ENCODE data around the gene CACNA1H.

CACNA1H gene

DNA sequence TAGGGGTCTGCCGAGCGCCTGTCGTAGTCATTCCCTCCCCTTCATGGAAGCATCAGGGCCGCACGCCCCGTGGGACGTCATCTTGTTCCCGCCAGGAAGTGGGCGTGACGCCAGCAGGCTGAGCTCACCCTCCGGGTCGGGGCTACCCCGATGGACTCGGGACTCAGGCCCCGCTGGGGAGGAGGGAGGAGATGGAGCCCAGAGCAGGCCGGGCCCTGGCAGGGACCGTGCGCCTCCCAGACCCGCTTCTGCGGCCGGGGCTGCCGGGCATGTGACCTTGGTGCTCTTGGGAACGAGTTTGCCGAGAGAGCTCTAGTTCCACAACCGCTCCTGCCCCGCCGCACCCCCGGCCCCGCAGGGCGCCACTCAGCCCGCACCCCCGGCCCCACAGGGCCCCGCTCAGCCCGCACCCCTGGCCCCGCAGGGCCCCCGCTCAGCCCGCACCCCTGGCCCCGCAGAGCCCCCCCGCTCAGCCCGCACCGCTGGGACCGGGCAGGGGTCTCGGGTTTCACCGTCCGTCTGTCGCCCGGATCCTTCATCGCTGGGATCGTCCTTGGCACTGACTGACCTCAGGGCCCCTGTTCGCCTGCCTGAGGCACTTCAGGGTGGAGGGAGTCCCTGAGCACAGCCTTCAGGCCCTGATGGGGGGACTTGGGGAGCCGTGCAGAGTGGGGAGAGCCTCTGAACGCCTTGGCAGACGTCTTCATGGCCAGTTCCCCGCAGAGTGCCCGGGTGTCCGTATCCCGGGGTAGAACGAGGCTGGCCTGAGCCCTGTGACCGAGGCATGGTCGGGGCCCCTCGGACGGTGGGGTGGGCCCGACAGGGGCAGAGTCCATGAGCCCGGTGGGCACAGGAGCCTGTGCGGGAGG is 5.8 kb downstream of the CACNA1H start:
- no peak for DNase-seq (ENCODE audit: low read depth)

DNA sequence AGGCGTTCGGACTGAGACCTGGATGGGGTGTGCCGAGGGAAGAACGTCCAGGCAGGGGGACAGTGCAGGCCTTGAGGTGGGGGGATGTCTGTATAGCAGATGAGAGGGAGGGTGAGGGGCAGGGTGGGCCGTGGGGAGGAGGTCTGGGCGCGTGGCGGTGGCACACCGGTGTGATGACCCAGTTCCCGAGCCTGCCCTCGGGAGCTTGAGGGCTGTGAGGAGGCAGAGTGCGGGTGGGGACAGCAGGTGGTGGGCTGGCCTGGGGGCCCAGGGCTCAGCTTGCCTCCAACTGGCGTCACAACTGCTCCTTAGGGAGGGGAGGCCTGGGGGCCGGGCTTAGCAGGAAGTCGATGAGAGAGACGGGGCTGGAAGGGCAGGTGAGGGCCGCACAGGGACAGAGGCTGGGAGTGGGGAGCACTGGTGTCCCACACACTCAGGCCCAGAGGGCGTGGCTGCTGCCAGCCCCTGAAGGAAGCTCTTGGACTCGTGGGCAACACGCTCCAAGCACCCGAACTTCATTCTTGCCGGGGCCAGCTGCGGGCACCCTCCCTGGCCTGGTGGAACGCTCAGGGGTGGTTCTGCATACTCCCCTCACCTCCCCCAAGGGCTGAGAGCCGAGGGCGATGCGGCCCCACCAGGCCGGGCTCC is 6.5 kb downstream of the CACNA1H start:
- no peak for DNase-seq (ENCODE audit: low read depth)

DNA sequence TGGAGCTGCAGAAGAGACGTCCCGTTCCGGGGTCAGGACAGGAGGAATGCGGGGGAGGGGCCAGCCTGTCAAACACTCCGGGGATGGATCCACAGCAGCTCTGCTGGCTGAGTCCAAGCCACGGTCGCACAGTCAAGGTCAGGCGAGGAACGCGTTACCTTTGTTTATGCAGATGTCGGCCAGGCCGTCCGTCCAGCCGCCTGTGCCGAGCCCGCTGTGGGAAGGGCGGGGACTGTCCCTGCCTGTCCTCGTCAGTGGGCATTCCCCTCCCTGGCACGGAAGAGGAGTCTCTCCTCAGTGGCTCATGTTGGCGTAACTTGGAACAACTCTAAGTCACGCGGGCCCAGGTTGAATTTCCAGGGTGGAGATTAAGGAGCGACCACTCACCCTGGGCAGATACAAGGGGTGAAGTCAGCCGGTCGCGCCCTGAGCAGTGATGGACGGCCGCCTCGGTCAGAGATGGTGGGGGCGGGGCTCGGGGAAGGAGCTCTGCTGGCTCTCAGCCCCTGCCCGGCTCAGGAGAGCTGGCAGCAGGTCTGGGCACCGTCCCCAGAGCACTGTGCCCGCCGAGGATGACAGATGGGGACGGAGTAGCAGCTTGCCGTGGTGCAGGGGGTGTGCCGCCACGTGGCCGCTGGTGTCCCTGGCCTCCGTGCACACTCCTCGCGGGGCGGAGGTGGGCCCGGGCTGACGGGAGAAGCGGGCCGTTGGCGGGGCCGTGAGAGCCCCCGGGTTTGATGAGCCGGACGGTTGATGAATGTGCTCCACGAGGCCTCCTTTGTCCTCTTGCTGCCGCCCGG is 7.3 kb downstream of the CACNA1H start:
- DNase-seq (ENCODE audit: low read depth), result no peak

DNA sequence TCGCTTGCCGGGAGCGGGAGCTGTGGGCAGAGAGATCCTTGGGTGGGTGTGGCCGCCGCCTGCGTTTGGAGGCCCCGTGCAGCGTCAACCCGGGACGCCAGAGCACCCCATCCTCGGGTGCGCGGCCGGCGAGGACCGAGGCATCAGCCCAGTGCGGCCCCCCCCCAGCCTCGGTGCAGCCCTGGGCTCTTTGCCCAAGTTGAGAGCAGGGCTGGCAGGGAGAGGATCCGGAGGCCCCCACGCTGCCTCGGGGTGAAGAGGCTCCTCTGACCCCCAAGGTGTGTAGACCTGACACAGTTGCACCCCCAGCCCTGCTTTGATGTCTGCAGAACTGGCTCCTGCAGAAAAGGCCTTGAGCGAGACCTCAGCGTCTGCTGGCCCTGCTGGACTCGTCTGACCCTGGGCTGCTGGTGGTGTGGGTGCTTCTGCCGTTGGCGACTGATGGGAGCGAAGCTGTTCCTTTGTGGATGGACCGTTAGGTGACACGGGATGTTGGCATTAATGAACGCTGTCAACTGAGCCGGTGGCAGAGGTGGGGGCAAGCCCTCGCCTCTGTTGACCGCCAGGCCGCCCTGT is 8.0 kb downstream of the CACNA1H start:
- no peak for DNase-seq (ENCODE audit: low read depth)

DNA sequence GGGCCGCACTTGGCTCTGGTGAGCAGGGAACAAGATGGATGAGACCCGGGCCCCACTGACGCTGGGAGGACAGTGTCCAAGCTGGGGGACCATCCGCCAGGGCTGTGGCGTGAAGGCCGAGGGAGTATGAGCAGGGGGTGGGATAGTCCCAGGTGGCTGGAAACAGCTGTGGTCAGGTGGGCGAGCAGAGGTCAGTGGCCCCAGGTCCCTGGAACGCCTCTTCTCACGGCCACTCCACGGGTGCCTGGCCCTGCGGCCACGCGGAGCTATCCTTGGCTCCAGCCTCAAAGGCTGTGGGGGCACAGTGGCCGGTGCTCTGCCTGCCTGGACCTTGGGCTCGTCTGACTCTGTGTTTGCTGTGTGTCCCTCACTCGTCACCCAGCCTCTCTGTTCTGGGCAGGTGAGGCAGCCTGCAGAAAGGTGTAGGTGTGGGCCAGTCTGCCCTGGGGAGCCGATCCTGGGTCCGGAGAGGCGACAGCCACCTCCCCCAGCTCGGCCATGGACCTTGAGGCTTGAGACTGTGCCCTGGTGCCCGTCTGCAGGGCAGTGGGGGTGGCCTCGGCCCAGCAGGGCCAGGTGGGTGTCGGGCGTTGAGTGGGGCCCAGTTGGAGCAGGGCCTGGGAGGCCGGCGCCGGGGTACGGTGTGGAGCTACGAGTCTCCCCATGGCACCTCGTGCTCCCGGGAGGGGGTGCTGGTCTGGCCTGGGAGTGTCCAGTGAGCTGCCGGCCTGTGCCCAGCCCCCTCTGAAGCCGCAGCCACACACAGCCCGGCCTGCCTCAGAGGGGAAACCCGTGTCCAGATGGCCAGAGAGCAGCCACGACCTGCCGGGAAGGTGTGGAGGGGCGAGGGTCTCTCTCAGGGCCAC is 10.0 kb downstream of the CACNA1H start:
- DNase-seq (ENCODE audit: low read depth), result no peak

DNA sequence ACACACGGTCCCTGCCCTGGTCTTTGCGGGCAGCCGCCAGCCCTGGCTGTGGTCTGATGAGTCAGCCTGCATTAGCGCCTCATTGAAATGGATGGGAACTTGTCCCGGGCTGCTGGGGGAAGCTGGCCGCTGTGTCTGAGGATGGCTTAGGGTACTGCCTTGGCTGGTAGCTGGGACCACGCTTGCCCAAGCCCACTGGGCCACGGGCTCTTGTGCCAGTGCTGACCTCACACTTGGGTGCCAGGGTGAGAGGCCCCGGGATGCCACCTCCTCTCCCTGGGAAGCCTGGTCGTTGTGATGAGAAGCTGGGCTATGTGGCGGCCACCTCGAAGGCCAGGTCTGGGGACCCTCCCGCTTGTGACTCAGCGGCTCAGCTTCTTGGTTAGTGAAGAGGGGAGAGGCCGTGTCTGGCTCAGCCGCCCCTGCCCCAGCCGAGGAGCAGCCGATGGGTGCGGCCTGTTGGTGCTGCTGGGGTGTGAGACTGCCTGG is 10.7 kb downstream of the CACNA1H start:
- DNase-seq (ENCODE audit: low read depth), result no peak

DNA sequence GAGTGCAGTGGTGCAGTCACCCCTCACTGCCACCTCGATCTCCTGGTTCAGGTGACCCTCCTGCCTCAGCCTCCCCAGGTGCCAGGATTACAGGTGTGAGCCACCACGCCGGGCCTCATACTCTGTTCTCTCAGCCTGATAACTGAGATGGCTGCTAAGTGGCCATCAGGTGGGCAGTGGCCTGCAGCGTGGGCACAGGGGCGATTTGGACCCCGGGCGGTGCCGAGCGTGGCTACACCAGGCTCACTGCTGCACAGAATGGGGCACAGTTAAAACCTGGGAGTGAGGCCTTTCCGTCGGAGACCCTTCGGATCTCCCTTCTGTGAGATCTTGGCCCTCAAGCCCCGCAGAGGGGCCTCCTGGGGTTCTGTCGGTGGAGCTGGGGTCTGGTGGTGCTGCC is 11.5 kb downstream of the CACNA1H start:
- DNase-seq (ENCODE audit: low read depth), result no peak

DNA sequence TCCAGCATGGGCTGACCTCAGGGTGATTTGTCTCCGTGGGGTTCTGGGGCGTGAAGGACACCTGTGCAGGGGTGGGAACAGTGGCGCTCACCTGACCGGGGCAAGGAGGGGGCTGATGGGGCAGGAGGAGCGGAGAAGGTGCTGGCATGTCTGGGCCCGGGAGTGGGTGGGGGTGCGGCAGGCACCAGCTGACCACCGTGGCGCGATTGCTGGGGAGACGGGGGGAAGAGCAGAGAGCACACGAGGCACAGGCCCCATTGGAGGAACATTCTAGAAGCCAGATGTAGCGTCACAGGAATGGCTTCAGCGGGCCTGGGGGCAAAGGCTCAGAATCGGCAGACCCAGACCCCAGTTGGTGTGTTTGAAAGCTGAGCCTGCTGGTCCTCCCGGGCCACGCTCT is 12.1 kb downstream of the CACNA1H start:
- no peak for DNase-seq (ENCODE audit: low read depth)

DNA sequence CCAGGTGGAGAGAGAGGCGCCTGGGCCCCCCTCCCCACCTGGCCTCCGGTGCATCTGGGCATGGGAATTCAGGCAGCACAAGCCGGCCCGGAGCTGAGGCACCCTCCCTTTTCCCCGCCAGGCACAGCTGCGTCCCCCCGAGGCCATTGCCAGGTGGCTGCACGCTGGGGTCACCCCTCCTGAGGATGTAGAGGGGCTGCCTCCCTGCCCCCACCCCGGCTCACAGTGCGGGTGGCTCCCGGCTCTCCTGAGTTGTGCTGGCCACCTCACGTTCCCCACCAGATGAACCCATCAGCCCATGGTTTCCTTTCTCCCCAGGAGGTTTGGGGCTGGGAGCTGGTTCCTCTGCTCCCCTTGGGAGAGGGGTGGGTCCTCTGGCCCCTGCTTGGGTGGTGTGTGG is 12.6 kb downstream of the CACNA1H start:
- DNase-seq (ENCODE audit: low read depth), result no peak

DNA sequence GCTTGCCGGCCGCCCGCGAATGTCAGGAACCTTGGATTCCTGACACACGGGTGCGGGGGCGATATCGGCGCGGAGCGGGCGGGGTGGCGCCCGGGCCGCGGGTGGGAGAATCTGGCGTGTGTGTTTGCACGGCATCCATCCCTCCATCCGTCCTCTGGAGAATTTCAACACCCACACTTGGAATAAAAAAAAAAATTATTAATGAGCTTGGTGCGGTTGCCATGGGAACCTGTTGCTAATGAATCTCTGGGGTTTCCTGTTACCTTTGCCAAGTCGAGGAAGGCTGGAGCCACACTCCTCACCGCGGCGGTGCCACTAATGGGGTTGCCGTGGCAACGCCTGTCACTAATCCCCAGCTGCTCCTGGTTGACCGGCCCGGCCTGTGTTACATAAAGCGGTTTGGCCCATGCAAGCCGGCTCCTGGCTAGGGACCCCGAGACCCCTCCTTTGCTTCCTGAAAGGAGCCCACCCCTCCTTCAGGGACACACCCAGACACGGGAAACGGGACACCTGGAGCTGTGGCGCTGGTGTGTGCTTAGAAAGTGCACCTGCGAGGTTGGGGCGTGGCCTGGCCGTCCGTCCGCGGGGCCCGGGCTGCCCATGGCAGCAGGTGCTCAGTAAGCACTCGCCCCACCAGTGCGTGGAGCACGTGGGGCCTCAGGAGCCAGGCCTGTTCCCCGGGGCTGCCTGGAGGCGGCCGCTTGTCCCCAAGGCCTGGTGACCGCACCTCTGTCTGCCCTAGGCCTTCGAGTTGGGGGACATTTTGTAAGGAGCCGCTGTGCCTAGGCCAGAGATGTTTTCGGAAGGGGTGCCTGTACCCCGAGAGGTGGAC is 14.6 kb downstream of the CACNA1H start:
- DNase-seq (ENCODE audit: low read depth), result no peak

DNA sequence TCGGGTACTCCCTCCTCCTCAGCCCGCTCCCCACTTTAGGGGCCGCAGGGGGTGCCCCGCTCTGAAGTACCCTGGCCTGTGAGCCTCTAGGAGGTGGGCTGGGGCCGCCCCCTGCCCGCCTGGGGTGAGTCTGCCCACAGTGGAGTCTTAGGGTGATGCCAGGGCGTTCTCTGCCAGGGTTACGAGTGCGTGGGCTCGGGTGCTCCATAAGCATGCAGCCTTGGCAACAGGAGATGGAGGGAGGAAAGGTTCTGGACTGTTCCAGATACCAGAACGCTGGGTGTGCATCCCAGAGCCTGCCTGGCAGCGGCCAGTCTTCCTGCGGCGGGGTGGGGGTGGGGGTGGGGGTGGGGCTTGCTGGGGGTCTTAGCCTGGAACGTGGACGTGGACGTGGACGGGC is 15.9 kb downstream of the CACNA1H start:
- no peak for DNase-seq (ENCODE audit: low read depth)

DNA sequence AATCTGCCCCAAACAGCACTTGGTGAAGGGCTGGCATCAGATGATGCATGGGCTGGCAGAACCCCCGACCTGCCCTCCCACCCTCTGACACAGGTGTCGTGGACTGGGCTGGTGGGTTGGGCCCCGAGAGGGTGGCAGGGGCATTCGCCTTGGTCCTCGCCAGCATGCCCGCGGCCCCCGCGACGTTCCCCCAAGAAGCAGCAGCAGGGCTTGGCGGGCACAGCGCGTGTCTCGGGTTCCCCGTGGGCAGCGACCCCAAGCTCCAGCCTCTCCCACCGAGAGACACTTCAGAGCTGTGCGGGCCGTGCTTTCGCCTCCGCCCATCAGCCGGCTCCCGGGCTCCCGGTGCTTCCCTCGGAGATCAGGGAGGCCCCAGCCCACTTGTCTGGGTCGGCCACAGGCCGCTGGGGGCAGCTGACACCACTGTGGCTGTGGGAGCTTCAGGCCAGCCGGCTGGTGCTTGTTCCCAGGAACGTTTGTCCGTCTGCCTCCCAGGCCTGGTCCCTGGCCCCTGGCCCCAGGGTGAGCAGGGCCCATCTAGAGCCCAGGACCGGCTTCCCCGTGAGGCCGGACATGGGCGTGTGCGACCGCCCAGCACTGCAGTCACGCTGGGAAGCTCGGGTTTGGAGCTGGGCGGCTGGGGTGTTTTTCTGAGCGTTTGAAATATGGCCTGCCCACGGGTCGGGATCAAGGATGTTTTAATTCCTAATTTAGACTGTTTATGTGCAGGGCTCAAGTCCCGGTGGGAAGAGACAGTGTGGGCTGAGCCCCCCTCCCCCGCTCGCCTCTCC is 16.6 kb downstream of the CACNA1H start:
- DNase-seq (ENCODE audit: low read depth), result no peak

DNA sequence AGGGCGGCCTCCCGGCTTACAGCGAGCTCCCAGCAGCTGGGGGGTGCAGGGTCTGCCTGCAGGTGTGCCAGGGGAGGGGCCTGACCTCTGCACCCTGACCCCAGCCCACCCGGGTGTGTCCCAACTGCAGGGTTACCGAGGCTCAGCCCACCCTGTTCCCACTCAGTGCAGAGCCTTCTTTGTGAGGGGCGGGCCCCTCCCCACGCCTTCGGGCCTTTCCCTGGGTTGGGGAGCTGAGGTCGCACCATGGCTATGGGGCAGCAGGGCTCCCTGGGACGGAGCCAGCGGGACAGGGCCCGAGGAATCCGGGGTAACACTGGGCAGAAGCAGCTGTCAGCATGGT is 17.1 kb downstream of the CACNA1H start:
- no peak for DNase-seq (ENCODE audit: low read depth)

DNA sequence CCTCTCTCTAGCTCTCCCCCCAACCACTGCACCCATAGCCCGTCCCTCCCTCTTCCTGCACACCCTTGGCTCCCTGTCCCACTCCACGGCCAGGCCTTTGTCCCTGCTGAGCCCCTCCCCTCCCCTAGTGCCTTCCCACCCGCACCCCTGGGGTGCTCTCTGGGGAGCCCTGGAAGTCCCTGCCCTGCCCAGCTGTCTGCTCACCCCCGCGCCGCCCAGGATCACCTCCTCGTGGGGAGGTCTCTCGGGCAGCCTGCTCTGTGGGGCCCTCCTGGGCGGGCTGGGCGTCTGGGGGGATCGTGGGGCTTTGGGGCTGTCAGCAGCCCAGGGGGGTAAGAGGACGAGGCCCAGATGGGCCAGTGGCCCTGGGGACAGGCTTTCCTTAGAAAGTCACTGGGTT is 18.1 kb downstream of the CACNA1H start:
- DNase-seq (ENCODE audit: low read depth), result no peak

DNA sequence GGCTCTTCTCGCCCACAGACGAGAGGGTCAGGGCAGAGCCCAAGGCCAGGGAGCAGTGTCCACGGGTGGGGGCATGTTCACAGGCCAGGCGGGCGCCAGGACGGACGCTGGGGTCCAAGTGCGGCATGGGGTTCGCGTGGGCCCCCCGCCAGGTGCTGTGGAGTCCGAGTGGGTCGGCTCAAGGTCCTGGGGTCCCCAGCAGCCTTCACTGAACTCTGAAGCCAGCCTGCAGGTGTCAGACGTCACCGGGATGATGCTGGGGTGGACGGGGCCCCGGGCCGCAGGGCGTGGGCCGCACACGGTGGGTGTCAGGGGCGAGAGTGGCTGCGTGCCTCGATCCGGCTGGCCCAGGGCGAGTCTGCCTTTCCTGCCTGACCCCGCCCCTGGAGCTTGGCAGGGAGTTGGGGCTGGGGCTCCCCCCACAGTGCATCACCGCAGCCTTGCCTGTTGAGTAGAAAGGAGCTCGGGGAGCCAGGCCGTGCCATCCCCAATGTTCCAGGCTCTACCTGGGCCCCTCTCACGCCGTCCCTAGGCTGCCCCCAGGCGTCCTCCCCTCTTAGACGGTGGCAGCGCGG is 19.0 kb downstream of the CACNA1H start:
- DNase-seq (ENCODE audit: low read depth), result no peak

DNA sequence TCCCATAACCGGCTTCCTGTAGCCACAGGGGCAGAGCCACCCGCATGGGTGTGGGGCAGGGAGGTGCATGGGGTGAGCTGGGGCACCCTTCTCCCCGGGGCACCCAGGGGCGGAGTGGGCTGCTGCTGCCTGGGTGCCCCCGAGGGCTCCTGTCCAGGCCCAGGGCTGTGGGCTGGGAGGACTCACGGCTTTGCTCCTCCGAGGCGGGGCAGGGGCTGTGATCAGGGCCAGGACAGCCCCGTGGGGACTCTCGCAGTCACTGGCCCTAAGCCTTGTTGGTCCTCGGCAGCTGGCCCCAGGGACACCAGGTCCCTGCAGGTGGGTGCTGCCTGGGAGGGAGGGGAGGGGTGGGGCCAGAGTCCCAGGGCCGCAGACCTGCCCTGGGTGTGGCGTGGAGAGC is 19.7 kb downstream of the CACNA1H start:
- no peak for DNase-seq (ENCODE audit: low read depth)

DNA sequence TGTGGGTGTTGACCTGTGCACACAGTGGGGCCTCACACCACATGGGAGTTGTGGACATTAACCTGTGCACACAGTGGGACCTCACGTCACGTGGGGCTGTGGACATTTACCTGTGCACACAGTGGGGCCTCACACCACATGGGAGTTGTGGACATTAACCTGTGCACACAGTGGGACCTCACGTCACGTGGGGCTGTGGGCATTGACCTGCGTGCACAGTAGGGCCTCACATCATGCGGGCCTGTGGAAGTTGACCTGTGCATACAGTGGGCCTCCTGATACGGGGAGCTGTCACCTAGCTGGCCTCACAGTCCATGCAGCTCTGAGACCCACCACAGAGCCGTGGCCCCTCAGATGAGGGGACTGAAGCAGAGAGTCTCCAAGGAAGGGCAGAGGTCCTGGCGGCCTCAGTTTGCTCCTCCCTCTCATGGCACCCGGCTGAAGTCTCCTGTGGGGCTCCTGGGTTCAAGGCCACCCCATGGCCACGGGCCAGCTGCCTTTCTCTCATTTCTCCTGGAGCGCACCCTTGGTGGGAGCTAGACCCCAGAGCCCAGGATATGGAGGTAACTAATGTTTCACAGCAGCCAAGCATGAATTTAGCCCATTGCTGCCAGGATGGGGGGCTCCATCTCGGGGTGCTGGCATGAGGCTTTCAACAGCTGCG is 21.0 kb downstream of the CACNA1H start:
- DNase-seq (ENCODE audit: low read depth), result no peak

DNA sequence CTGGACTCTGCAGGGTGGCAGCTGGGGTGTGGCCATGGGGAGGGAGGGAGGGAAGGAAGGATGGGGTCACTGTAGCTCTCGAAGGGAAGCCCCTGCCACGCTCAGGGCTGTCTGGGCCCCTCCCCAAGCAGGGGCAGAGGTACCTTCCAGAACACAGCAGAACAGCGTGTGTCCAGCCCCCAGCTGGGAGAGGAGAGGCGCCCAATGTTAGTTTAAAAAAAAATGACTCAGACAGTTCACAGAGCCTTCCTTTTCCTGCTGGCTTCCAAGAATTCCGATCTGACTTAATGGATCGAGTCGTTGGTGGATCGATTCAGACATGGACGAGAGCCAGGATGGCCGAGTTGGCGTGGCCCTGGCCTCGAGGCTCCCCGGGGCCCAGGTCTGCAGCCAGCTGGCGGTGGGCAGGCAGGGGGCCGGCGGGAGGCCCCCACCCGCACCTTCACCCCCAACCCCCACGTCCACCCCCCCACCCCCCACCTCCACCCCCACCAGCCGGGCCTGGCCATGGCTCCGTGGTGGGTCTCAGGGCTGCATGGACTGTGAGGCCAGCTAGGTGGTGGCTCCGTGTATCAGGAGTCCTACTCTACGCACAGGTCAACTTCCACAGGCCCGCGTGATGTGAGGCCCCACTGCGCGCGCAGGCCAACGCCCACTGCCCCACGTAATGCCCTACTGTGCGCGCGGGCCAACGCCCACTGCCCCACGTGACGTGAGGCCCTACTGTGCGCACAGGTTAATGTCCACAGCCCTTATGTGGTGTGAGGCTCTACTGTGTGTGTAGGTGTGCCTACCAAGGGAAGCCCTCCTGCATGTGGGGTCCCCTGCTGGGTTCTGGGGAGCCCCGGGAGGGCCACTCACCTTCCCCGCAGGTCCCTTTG is 21.8 kb downstream of the CACNA1H start:
- DNase-seq (ENCODE audit: low read depth), result no peak
